Measurements from ENCODE around the gene TDRD9. TPM values are rescaled to one million over a fixed set of nuclear protein-coding genes. Genes with fewer than 3 reads are reported as not detected.

Gene TDRD9
- total RNA-seq, 1 donor from 2014 or later = 8.5 TPM

DNA sequence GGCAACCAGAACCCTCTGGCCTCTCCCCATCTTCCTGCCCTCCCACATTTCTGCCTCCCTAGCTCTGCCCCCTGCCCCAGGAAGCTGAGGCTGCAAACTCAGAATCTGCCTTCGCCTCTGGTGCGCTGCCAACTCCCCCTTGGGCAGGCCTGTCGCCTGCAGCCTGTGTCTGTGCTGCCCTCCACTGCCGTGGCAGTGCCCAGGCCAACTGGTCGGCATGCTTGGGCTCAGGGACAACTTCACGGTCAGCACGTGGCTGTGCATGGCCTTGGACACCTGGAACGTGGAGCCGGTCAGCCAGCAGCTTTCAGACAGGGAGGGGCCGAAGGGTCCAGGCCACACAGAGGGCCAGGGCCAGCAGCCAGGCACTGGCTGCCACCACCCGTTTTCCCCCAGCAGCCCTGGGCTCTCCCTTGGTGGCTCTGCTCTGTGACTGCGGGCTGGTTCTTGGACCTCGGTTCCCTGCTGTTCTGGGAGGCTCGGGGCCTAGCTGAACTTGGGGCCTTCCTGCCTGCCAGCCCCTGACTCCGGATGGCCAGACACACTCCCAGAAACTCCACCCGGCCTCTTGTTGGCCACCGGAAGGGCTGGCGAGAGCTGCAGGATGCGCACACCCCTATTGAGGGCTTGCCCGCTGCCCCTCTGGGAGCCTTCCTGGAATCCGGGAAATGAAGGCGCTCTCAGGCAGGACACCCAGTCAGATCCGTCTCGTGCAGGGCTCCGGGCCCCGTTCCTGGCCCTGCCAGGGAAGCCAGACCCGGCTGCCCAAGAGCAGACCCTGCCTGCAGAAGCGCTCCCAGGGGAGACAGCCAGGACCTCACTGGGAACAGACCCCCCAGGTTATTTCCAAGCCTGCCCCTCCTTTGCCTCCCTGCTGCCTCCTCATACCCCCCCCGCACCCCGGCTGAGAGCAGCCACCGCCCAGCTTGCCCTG lies 46.7 kb upstream of the TDRD9 start:
- Histone ChIP-seq H3K4me3 (no peak overlapping the region), H3K4me1 (peaks cover 47% of the 10 kb centered on the region), H3K9me3 (no peaks in the 10 kb centered on the region), H3K27ac (peak overlapping the region; percentile 83), H3K27me3 (ENCODE audit: low read depth) (no peaks in the 10 kb centered on the region), H3K36me3 (no peaks in the 10 kb centered on the region)
- ATAC-seq (peak; percentile 13 to 15), DNase-seq (no peak)
- intact Hi-C loops (cut with DNase I) = no loop called here
- TF ChIP-seq, protein P1, sequence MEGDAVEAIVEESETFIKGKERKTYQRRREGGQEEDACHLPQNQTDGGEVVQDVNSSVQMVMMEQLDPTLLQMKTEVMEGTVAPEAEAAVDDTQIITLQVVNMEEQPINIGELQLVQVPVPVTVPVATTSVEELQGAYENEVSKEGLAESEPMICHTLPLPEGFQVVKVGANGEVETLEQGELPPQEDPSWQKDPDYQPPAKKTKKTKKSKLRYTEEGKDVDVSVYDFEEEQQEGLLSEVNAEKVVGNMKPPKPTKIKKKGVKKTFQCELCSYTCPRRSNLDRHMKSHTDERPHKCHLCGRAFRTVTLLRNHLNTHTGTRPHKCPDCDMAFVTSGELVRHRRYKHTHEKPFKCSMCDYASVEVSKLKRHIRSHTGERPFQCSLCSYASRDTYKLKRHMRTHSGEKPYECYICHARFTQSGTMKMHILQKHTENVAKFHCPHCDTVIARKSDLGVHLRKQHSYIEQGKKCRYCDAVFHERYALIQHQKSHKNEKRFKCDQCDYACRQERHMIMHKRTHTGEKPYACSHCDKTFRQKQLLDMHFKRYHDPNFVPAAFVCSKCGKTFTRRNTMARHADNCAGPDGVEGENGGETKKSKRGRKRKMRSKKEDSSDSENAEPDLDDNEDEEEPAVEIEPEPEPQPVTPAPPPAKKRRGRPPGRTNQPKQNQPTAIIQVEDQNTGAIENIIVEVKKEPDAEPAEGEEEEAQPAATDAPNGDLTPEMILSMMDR (IDR thresholded peaks at IDR 0.05) = no peak

DNA sequence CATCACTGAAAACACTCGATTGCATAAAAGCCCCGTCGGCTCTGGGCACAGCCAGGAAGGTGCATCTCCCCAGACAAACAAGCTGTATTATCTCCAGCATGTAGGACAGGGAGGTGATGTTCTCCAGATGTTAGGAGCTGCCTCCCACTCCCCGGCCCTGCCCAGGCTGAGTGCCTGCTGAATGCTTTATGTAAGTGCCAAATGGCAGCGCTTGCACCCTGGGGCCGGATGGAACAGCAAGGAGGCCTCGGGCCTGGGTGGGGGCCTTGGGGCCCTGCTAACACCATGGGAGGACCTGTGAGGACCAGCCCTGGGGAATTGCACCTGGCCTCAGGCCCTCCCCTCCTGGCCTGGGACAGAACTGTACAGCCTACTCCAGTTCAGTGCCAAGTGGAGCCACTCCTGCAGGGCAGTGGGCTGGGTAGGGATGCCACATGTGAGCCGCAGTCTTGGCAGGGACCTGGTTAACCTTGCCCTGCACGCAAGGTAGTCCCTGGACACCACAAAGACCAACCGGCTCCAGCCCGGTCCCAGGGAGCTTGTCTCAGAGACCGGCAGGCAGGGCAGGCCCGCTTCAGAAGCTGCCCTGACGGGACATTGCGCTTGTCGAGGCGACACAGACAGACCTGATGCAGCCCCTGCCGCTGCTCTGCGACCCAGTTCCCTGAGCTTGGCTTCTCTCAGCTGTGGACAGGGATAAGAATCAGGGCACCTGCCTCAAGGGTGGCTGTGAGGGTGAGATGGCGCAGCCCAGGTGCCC lies 45.6 kb upstream of the TDRD9 start:
- intact Hi-C loops (cut with DNase I) = no loop called here
- H3K27ac ChIP-seq = peak overlapping the region; percentile 83
- TF ChIP-seq, protein P1 (IDR thresholded peaks at IDR 0.05) = no peak
- no peak overlapping the region for H3K4me3 ChIP-seq
- ATAC-seq (no peak), DNase-seq (no peak)
- peaks cover 55% of the 10 kb centered on the region for H3K4me1 ChIP-seq
- H3K9me3 ChIP-seq = no peaks in the 10 kb centered on the region
- no peaks in the 10 kb centered on the region for H3K27me3 ChIP-seq (ENCODE audit: low read depth)
- no peaks in the 10 kb centered on the region for H3K36me3 ChIP-seq

DNA sequence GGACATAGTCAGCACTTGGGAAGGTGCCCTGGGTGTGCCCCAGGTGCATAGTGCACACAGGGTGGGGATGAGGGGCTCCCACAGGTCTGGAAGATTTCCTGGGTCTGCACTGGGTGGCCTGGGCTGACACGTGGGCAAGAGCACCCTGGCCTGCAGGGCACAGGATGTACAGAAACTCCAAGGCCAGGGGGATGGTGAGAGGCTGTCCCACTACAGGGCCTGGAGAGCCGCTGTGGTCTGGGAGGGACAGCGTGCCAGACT lies 45.1 kb upstream of the TDRD9 start:
- TF ChIP-seq, protein P1 (IDR thresholded peaks at IDR 0.05) = no peak
- DNase-seq = no peak

DNA sequence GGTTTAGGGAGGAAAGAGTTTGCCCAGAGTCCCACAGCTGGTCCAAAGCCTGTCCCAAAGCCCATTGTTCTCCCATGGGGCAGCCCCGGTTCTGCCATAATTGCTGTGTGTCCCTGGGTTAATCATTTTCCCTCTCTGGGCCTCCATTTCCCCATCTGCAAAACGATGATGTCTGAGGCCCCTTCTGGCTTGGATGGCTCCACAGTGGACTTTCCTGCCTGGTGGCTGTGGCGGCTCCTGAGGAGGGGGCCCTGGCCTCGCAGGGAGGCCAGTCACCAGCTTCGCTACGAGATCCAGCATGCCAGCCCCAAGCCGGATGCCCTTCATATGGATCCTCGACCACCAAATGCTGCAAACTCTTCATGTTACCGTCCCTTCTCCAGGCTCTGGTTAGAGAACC lies 43.4 kb upstream of the TDRD9 start:
- intact Hi-C loops (cut with DNase I) = no loop called here
- DNase-seq (no peak), ATAC-seq (no peak)
- Histone ChIP-seq H3K27me3 (ENCODE audit: low read depth) (no peaks in the 10 kb centered on the region), H3K4me3 (no peak overlapping the region), H3K36me3 (no peaks in the 10 kb centered on the region), H3K4me1 (peaks cover 47% of the 10 kb centered on the region), H3K27ac (no peak overlapping the region), H3K9me3 (no peaks in the 10 kb centered on the region)
- TF ChIP-seq, protein P1 (IDR thresholded peaks at IDR 0.05) = no peak

More for the DNA sequence above, 45.1 kb upstream of the TDRD9 start:
- ATAC-seq = no peak
- Histone ChIP-seq H3K9me3 (no peaks in the 10 kb centered on the region), H3K27ac (peak overlapping the region; percentile 83), H3K4me1 (peaks cover 55% of the 10 kb centered on the region), H3K4me3 (no peak overlapping the region), H3K27me3 (ENCODE audit: low read depth) (no peaks in the 10 kb centered on the region), H3K36me3 (no peaks in the 10 kb centered on the region)
- intact Hi-C loops (cut with DNase I) = no loop called here

DNA sequence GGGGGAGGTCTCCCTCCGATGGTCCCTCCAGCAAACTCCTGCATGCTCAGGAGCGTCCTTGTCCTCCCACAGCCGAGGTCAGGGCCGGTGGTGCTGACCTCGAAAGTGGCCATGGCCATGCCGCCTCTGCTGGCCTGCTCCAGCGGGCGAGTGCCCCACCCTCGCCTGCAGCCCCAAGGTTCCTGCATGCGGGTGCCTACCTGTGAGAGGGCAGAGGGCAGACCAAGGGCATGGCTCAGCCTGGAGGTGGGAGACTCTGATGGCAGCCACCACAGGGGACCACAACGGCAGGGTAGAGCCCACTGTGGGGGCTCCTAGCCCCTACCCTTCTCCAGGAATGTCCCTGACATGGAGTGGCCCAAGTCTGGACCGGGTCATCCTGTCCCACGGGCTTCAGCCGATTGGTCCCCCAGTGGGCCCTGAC lies 42.7 kb upstream of the TDRD9 start:
- no peak overlapping the region for H3K27ac ChIP-seq
- H3K4me3 ChIP-seq = no peak overlapping the region
- H3K27me3 ChIP-seq (ENCODE audit: low read depth) = no peaks in the 10 kb centered on the region
- TF ChIP-seq, protein P1 (IDR thresholded peaks at IDR 0.05) = no peak
- no peak for ATAC-seq
- H3K4me1 ChIP-seq = peaks cover 47% of the 10 kb centered on the region
- intact Hi-C loops (cut with DNase I) = no loop called here
- no peaks in the 10 kb centered on the region for H3K9me3 ChIP-seq
- DNase-seq = no peak
- H3K36me3 ChIP-seq = no peaks in the 10 kb centered on the region
